Activated CD8-positive, alpha-beta memory T cell treated with anti-CD3 and anti-CD28 coated beads, Interleukin-2, amount 50 U/mL, for 48 hours (primary cell): ENCODE results near the gene CAMTA1.

Experiments
- DNase-seq: peaks from one replicate; pipeline ENCODE4 v3.0.0-alpha.2; 2020

CAMTA1 gene

GRCh38 chr1:6941786-6942185 is 156.5 kb downstream of the CAMTA1 start:
- no peak for DNase-seq

GRCh38 chr1:6942990-6943389 is 157.7 kb downstream of the CAMTA1 start:
- no peak for DNase-seq

GRCh38 chr1:6944434-6944833 is 159.2 kb downstream of the CAMTA1 start:
- DNase-seq: no peak

GRCh38 chr1:6947952-6948351 is 162.7 kb downstream of the CAMTA1 start:
- no peak for DNase-seq

DNA sequence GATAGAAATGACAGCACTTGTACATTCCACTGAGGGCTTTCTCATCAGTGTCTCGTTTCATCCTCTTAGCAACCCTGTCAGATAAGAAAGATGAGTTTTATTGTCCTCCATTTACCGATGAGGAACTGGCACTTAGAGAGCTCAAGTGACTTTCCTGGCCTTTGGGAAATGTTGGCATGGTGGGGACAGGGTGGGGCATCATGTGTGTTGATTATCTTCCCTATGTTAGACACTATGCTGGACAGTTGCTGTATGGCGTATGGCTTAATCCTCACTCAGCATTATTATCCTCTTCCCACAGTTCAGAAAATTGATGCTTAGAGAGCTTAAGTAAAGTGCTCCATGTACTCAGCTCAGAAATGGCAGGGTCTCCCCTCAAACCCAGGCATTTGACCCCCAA is 163.2 kb downstream of the CAMTA1 start:
- DNase-seq: no peak

DNA sequence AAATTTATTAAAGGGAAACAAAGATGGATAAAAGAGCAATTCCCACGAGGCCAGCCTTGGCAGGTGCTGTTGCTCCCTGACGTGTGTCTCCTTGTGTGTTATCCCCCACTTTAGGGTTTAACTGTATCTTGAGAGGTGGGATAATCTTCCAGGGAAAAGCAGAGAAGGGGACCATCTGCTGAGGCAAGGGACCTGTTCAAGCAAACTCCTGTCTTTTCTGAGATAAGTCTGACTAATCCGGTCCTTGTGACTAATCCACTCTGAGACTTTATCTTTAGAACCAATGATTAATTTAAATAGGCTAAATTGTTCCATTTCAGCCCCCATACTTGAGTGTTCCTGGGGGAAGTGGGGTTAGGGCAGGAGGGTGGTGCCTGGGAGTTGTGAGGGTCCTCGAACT is 163.6 kb downstream of the CAMTA1 start:
- no peak for DNase-seq

DNA sequence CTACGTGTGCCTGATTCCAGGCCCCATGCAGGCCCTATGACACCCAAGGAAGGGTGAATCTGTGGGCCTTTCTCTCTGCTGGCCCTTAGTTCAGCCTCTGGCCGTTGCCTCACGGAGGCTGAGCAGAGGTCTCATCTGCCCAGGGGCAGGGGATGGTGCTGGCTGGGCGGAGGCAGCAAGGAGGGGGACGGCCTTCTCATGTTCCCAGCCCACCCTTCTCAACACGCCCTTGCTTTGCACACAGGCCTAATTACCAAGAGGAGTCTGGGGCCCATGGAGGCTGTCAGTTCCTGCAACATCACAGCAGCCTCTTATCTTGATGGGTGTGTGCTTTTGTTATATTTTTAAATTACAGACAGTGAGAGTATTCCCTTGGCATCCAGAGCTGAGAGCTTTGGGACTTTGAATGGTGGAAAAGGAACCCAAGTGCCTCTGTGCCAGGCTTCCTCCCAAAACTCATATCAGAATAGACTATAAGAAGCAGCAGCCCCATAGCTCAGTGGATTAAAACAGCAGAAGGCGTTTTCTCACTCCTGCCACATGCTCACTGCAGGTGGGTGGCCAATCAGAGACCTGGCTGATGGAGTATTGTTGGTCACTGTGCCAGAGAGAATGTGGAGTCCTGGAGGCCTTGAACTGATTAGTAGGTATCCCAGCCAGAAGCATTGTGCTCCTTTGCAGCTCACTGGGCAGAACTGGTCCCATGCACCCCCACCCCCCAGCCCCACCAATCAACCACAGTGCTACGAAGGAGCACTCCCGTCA is 164.9 kb downstream of the CAMTA1 start:
- no peak for DNase-seq

DNA sequence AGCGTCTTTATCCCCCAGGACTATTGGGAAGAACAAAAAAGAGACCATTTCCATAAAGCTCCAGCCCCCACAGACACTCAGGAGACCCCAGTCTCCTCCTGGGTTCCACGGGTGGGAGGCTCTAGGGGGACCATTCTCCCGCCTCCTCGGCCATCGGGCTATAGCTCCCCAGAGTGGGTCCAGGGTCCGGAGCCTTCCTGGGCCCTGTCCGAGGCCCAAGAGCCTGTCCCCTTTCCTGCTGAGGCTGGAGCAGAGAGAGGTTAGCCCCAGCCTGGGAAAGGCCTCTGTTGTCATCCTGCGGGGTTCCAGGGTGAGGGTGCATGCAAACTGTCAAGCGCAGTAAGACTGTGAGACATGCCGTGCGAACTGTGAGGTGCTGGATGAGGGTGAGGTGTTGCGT is 166.3 kb downstream of the CAMTA1 start:
- no peak for DNase-seq

GRCh38 chr1:6953216-6953615 is 168.0 kb downstream of the CAMTA1 start:
- no peak for DNase-seq

- DNase-seq: no peak
These were observed 168.7 kb downstream of the CAMTA1 start for GRCh38 chr1:6953907-6954364.

GRCh38 chr1:6954591-6954990 is 169.3 kb downstream of the CAMTA1 start:
- no peak for DNase-seq

- DNase-seq: no peak
These were observed 170.3 kb downstream of the CAMTA1 start for GRCh38 chr1:6955357-6956094.

- no peak for DNase-seq
These were observed 171.4 kb downstream of the CAMTA1 start for GRCh38 chr1:6956488-6957159.

- no peak for DNase-seq
These were observed 172.1 kb downstream of the CAMTA1 start for GRCh38 chr1:6957341-6957740.

DNA sequence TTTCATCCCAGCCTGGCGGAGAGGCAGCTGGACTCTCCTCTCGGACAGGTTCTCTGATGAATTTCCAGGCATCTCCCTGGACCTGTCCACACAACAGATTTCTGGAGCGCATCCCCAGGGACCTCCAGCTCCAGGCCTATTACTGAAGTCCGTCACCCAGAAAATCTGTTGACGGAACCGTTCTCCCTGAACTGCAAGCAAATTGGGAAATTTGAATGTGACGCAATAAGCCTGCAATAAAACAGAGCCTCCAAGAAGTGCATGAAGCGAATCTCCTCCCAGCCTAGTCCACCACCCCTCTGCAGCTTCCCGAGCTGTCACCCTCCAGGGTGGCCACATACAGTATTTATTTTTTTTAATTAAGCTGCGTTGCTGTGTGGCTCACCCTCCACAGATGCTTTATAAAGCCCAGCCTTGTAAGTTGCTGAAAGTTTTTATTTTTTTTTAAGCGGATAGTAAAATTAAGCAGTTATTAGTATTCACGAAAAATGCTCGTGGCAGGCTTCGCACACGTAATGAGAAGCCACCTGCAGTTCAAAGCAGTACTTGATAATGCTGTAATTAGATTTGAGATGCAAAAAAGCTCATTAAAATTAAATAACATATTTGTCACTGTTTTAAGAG is 173.3 kb downstream of the CAMTA1 start:
- no peak for DNase-seq

GRCh38 chr1:6959491-6959890 is 174.2 kb downstream of the CAMTA1 start:
- no peak for DNase-seq

- no peak for DNase-seq
These were observed 175.1 kb downstream of the CAMTA1 start for GRCh38 chr1:6960291-6960811.

- no peak for DNase-seq
These were observed 175.6 kb downstream of the CAMTA1 start for GRCh38 chr1:6960860-6961259.

DNA sequence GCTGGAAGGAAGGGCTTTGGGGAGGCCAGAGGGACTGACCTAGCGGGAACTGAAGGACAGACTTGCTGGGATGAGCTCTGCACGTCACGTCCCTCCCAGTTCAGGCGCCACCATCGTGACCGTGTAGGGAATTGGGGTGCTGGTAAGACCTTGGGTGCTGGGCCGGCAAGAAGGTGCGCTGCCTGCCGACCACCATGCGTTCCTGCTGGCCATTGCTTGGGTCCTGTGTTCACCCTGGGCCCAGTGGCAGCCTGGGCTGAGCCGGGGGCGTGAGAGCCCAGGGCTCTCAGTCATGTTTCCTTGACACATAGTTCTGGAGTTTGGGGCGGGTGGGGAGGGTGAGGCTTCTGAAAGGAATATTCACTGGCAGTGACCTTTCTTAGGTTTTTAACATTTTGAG is 176.0 kb downstream of the CAMTA1 start:
- no peak for DNase-seq

GRCh38 chr1:6961905-6962477 is 176.7 kb downstream of the CAMTA1 start:
- DNase-seq: no peak

- peak; percentile 83 for DNase-seq
These were observed 177.3 kb downstream of the CAMTA1 start for GRCh38 chr1:6962478-6962995.
